Activated CD8-positive, alpha-beta memory T cell treated with anti-CD3 and anti-CD28 coated beads, Interleukin-2, amount 50 U/mL, for 48 hours (primary cell): ENCODE results near the gene RIMBP2.

Source experiments
- DNase-seq: peaks from one replicate; pipeline ENCODE4 v3.0.0-alpha.2; 2020

Gene RIMBP2

GRCh38 chr12:130497991-130498390 lies 218.1 kb downstream of the RIMBP2 start:
- no peak for DNase-seq

- no peak for DNase-seq
These were observed 218.8 kb downstream of the RIMBP2 start for GRCh38 chr12:130497321-130497720.

- no peak for DNase-seq
These were observed 219.5 kb downstream of the RIMBP2 start for GRCh38 chr12:130496516-130497120.

GRCh38 chr12:130495156-130495555 lies 220.9 kb downstream of the RIMBP2 start:
- DNase-seq = no peak

- no peak for DNase-seq
These were observed 221.4 kb downstream of the RIMBP2 start for GRCh38 chr12:130494736-130495135.

- no peak for DNase-seq
These were observed 222.1 kb downstream of the RIMBP2 start for GRCh38 chr12:130493951-130494350.

GRCh38 chr12:130491421-130492357 lies 224.4 kb downstream of the RIMBP2 start:
- DNase-seq = no peak

GRCh38 chr12:130490674-130491073 lies 225.4 kb downstream of the RIMBP2 start:
- DNase-seq = no peak

- DNase-seq = no peak
These were observed 226.8 kb downstream of the RIMBP2 start for GRCh38 chr12:130489293-130489692.

- DNase-seq = no peak
These were observed 227.8 kb downstream of the RIMBP2 start for GRCh38 chr12:130488358-130488710.

- DNase-seq = no peak
These were observed 228.3 kb downstream of the RIMBP2 start for GRCh38 chr12:130487636-130488357.

- DNase-seq = no peak
These were observed 229.1 kb downstream of the RIMBP2 start for GRCh38 chr12:130486891-130487416.

- DNase-seq = no peak
These were observed 230.0 kb downstream of the RIMBP2 start for GRCh38 chr12:130486146-130486435.

- DNase-seq = no peak
These were observed 230.6 kb downstream of the RIMBP2 start for GRCh38 chr12:130485291-130486145.

GRCh38 chr12:130484221-130484620 lies 231.9 kb downstream of the RIMBP2 start:
- DNase-seq = no peak

GRCh38 chr12:130483616-130484180 lies 232.4 kb downstream of the RIMBP2 start:
- DNase-seq = no peak

GRCh38 chr12:130482448-130482847 lies 233.7 kb downstream of the RIMBP2 start:
- DNase-seq = no peak

GRCh38 chr12:130481392-130481879 lies 234.7 kb downstream of the RIMBP2 start:
- DNase-seq = no peak

GRCh38 chr12:130480887-130481286 lies 235.2 kb downstream of the RIMBP2 start:
- DNase-seq = no peak

GRCh38 chr12:130480231-130480630 lies 235.9 kb downstream of the RIMBP2 start:
- DNase-seq = no peak

- DNase-seq = no peak
These were observed 236.5 kb downstream of the RIMBP2 start for GRCh38 chr12:130479401-130480125.
